Epithelial cell of umbilical artery (primary cell): ENCODE data around the gene ATN1. TPM values are rescaled to one million over a fixed set of nuclear protein-coding genes. Genes with fewer than 3 reads are reported as not detected.

Experiments used
- total RNA-seq: library from RNA; depleted of rRNA; stranded (reverse); fragments of >200 nt; gene quantifications from 2 replicates; pipeline ENCODE4 v1.2.3, GENCODE V29; 2014

ATN1 gene, protein sequence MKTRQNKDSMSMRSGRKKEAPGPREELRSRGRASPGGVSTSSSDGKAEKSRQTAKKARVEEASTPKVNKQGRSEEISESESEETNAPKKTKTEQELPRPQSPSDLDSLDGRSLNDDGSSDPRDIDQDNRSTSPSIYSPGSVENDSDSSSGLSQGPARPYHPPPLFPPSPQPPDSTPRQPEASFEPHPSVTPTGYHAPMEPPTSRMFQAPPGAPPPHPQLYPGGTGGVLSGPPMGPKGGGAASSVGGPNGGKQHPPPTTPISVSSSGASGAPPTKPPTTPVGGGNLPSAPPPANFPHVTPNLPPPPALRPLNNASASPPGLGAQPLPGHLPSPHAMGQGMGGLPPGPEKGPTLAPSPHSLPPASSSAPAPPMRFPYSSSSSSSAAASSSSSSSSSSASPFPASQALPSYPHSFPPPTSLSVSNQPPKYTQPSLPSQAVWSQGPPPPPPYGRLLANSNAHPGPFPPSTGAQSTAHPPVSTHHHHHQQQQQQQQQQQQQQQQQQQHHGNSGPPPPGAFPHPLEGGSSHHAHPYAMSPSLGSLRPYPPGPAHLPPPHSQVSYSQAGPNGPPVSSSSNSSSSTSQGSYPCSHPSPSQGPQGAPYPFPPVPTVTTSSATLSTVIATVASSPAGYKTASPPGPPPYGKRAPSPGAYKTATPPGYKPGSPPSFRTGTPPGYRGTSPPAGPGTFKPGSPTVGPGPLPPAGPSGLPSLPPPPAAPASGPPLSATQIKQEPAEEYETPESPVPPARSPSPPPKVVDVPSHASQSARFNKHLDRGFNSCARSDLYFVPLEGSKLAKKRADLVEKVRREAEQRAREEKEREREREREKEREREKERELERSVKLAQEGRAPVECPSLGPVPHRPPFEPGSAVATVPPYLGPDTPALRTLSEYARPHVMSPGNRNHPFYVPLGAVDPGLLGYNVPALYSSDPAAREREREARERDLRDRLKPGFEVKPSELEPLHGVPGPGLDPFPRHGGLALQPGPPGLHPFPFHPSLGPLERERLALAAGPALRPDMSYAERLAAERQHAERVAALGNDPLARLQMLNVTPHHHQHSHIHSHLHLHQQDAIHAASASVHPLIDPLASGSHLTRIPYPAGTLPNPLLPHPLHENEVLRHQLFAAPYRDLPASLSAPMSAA (N-terminal part only)
- 9.1 and 16.6 TPM in 2 replicates for total RNA-seq

DNA sequence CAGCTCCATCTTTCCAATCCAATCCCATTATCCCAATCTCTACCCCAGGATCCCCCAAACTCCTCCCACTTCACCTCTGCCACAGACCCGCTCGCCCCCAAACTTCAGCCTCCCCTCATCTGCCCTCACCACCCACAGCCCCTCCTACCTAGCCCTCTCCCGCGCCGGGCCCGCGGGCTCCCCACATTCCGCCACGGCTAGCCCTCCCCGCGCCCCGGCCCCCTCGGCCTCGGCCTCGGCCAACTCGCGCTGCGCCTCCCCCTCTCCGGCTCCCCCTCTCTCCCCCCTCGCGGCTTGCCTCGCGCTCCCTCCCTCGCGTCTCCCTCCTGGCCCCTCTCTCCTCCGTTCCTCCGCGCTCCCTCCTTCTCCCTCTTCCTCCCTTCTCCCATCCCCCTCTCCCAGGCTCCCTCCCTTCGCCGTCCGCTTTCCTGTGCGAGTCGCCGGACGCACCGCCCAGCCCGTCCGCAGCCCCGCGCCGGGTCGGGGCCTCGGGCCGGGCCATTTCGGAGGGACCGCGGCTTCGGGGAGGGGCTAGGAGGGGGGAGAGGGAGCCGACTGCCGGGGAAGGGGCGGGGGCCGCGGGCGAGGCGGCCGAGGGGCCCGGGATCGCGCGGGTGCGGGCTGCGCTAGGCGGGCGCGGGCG is at the start of gene ATN1:
Gene ATN1, plus strand, starts transcription at position 581 of the 643 bp plus-strand sequence. CDS start 6,043 bp downstream, outside the sequence.

DNA sequence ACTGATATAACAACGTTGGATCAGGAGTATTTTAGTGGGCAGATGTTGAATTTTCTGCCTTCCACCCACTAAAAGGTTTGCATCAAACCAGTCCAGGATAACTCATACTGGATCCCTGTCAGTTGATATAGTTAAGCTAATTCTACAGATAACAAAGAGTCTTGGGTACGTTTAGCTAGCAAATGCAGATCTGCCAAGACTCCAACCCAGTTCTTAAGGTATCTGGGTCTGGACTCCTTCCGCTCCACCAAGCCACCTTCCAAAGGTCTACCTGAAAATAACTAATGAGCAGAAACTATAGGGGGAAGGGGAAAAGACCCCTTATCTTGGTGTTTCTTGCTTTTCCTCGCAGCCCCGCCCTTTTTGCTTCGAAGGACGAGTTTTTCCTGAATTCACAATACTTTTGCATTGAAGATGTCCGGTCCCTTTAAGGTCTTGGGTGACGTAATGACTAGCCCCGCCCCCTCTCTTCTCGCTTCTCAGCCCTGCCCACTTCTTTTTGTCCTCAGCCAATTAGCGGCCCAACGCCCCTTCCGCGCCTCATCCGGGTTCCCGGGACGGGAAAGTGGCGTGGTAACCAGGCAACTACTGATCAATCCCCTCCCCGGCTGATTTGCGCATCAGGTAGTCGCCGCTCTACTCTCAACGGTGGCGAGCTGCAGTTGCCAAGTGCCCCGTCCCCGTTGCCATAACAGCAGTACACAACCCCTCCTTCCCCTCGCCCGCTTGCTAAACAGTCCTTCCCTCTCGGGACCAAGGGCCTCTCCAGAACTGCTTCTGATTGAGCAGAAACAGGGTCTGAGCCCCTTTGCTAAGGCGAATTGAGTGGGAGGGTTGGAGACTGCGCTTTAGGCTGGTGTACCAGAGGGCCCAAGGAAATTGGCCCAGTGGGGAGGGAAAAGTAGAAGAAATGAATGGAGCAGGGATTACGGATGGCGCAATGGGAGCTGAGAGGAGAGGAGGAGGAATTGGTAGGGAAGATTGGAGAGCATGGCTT is 23.2 kb upstream of the ATN1 start, which contains the start of gene LRRC23:
Gene LRRC23, plus strand, starts transcription at position 543 of the 997 bp plus-strand sequence. CDS start 812 bp downstream, outside the sequence.

DNA sequence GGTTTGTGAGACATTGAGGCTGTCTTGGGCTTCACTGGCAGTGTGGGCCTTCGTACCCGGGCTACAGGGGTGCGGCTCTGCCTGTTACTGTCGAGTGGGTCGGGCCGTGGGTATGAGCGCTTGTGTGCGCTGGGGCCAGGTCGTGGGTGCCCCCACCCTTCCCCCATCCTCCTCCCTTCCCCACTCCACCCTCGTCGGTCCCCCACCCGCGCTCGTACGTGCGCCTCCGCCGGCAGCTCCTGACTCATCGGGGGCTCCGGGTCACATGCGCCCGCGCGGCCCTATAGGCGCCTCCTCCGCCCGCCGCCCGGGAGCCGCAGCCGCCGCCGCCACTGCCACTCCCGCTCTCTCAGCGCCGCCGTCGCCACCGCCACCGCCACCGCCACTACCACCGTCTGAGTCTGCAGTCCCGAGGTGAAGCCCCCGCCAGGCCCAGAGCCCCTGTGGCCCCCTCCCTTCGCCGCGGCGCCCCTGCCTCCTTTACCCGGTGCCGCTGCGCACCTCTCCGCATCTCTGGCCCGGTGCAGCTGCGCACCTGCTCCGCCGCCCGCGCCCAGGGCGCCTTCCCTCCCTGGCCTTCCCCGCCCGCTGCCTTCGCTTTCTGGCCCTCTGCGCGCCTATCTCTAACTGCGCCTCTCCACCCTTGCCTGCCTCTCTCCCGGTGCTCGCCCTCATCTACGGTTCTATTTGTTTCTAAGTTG is 13.4 kb upstream of the ATN1 start, which contains the start of gene ENO2:
Gene ENO2, plus strand, starts transcription at position 335 of the 701 bp plus-strand sequence. CDS start 1,253 bp downstream, outside the sequence.

DNA sequence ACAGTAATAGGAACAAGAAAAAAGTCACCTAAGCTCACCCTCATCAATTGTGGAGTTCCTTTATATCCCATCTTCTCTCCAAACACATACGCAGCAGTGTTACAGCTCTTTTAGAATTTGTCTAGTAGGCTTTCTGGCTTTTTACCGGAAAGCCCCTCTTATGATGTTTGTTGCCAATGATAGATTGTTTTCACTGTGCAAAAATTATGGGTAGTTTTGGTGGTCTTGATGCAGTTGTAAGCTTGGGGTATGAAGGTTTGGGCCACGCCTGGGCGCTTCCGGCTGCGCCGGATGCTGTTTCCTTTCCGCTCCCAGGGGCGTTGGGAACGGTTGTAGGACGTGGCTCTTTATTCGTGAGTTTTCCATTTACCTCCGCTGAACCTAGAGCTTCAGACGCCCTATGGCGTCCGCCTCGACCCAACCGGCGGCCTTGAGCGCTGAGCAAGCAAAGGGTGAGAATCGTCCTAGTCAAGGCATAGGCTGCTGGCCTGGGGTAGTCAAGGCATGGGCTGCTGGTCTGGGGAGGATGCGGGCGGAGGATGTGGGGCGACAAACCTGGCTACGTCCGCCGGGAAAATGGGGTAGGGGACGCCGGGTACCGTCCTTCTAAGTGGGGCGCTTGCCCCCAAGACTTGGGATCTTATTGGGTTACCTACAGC is 16.1 kb downstream of the ATN1 start, which contains the start of the genes C12orf57 and RNU7-1:
Gene C12orf57, plus strand, starts transcription at position 301 of the 659 bp plus-strand sequence. Its CDS starts 100 bp downstream, at position 401.
Gene RNU7-1, plus strand, starts transcription at position 95 of the 659 bp plus-strand sequence.

DNA sequence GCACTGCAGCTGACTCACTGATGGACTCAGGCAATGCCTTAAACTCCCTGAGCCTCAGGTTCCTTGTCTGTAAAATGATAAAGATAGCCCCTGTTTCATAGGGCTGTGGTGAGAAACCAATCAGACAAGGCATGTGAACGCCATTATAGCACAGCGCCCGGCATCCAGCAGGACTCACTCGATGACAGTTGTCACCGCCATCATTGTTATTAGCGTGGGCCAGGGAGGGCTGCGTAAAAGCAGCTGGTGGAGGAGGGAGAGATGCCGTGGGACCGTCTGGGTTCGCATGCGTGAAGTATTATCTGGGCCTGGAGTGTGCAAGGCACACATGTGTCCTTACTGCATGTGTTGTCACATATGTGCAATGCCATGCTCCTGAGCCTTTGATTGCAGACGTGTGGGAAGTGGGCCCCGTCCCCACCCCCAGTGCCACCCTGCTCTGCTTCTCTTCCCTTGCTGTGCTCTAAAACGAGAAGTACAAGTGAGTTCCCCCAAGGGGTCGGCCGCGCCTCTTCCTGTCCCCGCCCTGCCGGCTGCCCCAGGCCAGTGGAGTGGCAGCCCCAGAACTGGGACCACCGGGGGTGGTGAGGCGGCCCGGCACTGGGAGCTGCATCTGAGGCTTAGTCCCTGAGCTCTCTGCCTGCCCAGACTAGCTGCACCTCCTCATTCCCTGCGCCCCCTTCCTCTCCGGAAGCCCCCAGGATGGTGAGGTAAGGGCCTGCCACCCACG is 23.2 kb downstream of the ATN1 start, which contains the start of gene PTPN6:
Gene PTPN6, plus strand, starts transcription at position 546 of the 730 bp plus-strand sequence. Its CDS starts 157 bp downstream, at position 703.

Other genes with a start within 250 kb of the ATN1 start
- 7.1 and 8.8 TPM in 2 replicates for gene ZNF384, start 238.6 kb upstream of the ATN1 start, total RNA-seq
- gene PIANP, start 227.1 kb upstream of the ATN1 start, total RNA-seq, result under 0.01 TPM in 1 of 2 replicates, not detected in the other
- 32.2 and 33.4 TPM in 2 replicates for gene COPS7A, start 203.9 kb upstream of the ATN1 start, total RNA-seq
- 89.3 and 94.7 TPM in 2 replicates for gene MLF2, start 174.8 kb upstream of the ATN1 start, total RNA-seq
- gene PTMS, start 161.6 kb upstream of the ATN1 start, total RNA-seq, result 39.4 and 54.6 TPM in 2 replicates
- gene LAG3, start 155.4 kb upstream of the ATN1 start, total RNA-seq, result under 0.01 and 0.15 TPM in 2 replicates
- not detected in 2 replicates for gene CD4, start 138.4 kb upstream of the ATN1 start, total RNA-seq
- gene GPR162, start 106.1 kb upstream of the ATN1 start, total RNA-seq, result 9.4 and 9.7 TPM in 2 replicates
- 81.9 and 98.6 TPM in 2 replicates for gene P3H3, start 99.6 kb upstream of the ATN1 start, total RNA-seq
- 0.65 and 1.4 TPM in 2 replicates for gene GNB3, start 87.0 kb upstream of the ATN1 start, total RNA-seq
- gene CDCA3, start 76.7 kb upstream of the ATN1 start, total RNA-seq, result 12.7 and 13.2 TPM in 2 replicates
- gene USP5, start 75.8 kb upstream of the ATN1 start, total RNA-seq, result 84.5 and 88.4 TPM in 2 replicates
- gene TPI1, start 60.4 kb upstream of the ATN1 start, total RNA-seq, result 1,011 and 1,271 TPM in 2 replicates
- 3.2 and 4.1 TPM in 2 replicates for gene SPSB2, start 54.7 kb upstream of the ATN1 start, total RNA-seq
- 4.2 and 9.1 TPM in 2 replicates for gene LRRC23, start 23.1 kb upstream of the ATN1 start, total RNA-seq
- 8.1 and 8.7 TPM in 2 replicates for gene ENO2, start 13.4 kb upstream of the ATN1 start, total RNA-seq
- not detected in 2 replicates for gene RNU7-1, start 15.9 kb downstream of the ATN1 start, total RNA-seq
- 137 and 143 TPM in 2 replicates for gene C12orf57, start 16.1 kb downstream of the ATN1 start, total RNA-seq
- under 0.01 and 0.15 TPM in 2 replicates for gene PTPN6, start 23.4 kb downstream of the ATN1 start, total RNA-seq
- 185 and 231 TPM in 2 replicates for gene PHB2, start 42.7 kb downstream of the ATN1 start, total RNA-seq
- gene EMG1, start 43.0 kb downstream of the ATN1 start, total RNA-seq, result 79.3 and 94.4 TPM in 2 replicates
- gene LPCAT3, start 90.5 kb downstream of the ATN1 start, total RNA-seq, result 4.9 and 8.4 TPM in 2 replicates
- 1.9 and 5.8 TPM in 2 replicates for gene C1S, start 132.8 kb downstream of the ATN1 start, total RNA-seq
- gene C1R, start 164.5 kb downstream of the ATN1 start, total RNA-seq, result 1.3 and 5.3 TPM in 2 replicates
- gene C1RL, start 181.3 kb downstream of the ATN1 start, total RNA-seq, result 12.2 and 14.3 TPM in 2 replicates
- not detected in 2 replicates for gene RBP5, start 200.9 kb downstream of the ATN1 start, total RNA-seq
- 27.6 and 34.3 TPM in 2 replicates for gene CLSTN3, start 202.4 kb downstream of the ATN1 start, total RNA-seq